Coronary artery (tissue), 2 donors: ENCODE measurements around the gene AVPR2.
A peak's percentile ranks its signal among the peaks of the same experiment; 100 is the strongest.

Experiments used
- DNase-seq: peaks from one replicate; pipeline ENCODE4 v3.0.0-alpha.2; 2017; ENCODE audit warnings: low spot score
- H3K27ac ChIP-seq, 2 donors: fragments of 200-600 bp; sonication (generic); one replicate each; pipeline ENCODE4 v1.5.1; 2016 to 2019
- H3K4me3 ChIP-seq: fragments of 200-600 bp; sonication (generic); 2 replicates; pipeline ENCODE4 v1.5.1; 2016; ENCODE audit warnings: mild to moderate bottlenecking, moderate library complexity
- TF ChIP-seq, protein P1 (sequence below): fragments of 200-600 bp; sonication (generic); IDR thresholded peaks from one replicate; pipeline ENCODE4 v1.5.1; 2019; ENCODE audit warnings: antibody characterized with exemption

Gene AVPR2

DNA sequence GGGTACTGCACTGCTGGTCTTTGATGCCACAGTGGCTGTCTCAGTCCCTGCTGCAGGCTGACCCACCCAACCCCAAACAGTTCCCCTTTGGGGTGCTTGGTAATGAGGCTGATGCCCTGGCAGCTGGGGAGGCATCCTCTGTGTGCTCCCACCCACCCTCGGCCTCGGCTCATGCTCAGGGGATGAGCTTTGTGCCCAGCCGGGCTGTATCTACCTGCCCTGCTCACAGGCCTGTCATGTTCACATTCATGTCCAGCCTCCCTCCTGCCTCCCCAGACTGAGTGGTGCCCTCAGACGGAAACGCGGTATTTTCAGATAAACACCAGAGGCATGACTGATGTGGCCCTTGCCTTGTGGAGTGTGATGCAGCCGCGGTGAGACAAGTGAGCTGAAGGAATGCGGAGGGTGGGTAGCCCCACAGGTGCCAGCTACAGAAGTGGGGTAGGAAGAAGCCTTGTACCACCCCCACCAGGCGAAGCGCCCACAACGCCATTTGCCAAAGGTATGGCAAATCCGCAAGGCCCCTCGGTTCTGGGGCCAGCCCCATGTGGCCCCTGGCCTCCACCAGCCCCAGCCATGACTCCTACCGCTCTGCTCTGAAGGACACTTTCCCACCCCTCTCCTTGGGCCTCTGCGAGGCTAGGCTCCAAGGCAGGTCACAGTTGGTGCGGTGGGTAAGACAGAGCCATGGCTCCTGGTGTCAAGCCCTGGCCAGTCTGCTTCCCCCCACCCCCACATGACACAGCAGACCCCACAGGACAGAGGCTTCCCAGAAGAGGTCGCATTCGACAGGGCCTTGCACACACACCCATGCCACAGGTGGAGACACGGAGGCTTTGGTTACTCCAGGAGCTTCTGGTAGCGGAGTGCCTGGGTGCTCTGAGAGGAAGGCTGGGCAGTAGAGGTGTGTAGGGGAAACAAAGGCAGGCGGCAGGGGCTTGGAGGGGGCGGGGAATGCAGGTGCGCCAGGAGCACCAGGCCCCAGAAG lies 41.8 kb downstream of the AVPR2 start:
- no peak for DNase-seq
- Histone ChIP-seq H3K27ac (no peak overlapping the region), H3K4me3 (no peak overlapping the region)
- TF ChIP-seq, protein P1, sequence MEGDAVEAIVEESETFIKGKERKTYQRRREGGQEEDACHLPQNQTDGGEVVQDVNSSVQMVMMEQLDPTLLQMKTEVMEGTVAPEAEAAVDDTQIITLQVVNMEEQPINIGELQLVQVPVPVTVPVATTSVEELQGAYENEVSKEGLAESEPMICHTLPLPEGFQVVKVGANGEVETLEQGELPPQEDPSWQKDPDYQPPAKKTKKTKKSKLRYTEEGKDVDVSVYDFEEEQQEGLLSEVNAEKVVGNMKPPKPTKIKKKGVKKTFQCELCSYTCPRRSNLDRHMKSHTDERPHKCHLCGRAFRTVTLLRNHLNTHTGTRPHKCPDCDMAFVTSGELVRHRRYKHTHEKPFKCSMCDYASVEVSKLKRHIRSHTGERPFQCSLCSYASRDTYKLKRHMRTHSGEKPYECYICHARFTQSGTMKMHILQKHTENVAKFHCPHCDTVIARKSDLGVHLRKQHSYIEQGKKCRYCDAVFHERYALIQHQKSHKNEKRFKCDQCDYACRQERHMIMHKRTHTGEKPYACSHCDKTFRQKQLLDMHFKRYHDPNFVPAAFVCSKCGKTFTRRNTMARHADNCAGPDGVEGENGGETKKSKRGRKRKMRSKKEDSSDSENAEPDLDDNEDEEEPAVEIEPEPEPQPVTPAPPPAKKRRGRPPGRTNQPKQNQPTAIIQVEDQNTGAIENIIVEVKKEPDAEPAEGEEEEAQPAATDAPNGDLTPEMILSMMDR: no peak

DNA sequence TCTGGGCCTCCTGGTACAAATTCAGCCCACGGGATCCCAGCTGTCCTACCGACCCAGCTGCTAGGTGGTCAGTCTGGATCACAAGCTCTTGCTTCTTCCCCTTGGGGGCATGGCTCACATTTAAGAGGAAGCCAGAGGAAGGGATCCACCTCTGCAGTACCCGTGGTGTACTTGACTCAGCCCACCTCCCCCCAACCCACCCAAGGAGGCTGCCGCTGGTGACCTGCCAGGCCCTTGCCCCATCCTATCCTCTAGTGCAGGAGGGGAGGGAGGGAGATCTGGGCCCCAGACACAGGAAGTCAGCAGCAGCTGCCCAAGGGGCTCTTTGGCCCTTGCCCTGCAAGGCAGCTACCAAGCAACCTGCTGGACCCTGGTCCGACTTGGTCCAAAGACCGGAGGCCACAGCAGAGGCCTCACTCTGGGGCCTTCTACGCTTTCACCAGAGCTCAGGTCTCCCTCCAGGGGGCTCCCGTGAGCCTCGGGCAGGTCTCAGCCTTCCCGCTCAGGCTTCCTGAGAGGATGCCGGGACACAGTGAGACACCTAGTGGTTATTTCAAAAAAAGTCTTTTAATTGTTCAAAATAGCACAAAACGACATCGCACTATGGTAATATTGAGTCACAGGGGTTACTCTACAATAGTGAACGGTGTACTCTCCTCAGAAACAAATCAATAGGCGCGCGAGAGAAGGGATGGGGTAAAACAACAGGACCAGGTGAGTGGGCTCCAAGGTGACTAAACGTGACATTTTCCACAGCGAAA lies 42.7 kb downstream of the AVPR2 start:
- TF ChIP-seq, protein P1: peak; percentile 70
- Histone ChIP-seq H3K4me3 (no peak overlapping the region), H3K27ac (peak overlapping the region in 1 of 2 donors; percentile 71)
- no peak for DNase-seq

DNA sequence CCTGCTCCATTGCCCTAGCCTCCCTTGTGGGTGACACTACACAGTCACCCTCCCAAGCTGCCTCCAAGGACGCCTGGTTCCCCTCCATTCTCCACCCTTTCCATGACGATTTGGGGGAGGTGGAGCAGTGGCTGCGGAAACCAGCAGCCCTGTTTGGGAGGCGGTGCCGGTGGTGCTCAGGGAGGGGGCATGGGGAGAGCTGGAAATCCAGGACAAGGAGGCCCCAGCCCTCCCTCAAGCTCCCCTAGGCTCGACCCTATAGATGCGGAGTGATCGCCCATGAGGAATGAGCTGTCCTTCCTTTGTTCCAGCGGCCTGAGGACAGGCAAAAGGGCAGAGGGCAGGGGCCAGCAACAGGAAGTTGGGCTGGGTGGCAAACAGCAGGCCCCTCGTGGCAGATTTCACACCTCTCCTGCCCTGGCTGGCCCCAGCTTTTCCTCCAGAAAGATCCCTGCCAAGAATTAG lies 43.6 kb downstream of the AVPR2 start:
- TF ChIP-seq, protein P1: no peak
- no peak for DNase-seq
- H3K4me3 ChIP-seq: no peak overlapping the region
- peak overlapping the region in 1 of 2 donors; percentile 71 for H3K27ac ChIP-seq

DNA sequence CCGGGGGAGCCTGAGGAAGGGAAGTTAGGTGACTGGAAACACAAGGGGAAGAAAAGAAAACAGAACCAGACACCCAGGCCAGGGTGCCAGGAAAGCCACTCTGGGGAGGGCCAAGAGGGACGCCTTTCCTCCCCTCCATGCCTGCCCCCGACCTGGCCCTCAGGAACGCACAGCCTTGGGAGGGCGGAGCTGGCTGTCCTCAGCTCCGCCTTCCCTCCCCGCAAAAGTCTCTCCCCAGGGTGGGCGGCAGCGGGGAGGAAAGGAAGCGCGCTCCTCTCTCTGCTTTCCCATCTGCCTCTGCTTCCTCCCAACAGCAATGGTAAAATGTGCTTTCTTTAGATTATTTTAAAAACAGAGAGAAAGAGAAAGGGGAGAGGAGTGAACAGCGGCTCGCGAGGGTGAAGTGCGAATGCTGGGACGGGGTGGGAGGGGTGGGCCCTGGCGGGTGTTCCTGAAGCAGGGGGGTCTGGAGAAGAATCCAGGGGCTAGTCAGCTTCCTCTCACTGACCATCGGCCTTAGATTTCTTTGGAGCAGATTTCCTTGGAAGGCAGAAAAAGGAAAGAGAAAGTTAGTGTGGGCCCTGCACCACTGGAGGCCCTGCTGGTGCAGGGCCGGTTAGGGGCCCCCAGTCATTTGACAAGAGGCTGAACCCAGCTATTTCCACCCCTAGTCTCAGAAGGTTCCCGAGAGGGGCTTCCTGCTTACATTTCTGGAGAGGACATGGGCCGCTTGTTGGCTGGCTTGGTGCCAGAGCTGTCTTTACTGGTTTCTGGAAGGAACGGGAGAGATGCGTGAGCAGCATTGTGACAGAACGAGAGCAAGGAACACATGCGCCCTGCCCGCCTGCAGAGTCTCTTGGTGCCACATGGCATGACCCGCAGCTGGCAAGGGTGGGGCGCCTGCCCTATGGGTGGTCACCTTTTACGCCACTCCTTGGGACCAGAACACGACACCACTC lies 44.7 kb downstream of the AVPR2 start:
- H3K4me3 ChIP-seq: no peak overlapping the region
- H3K27ac ChIP-seq: peak overlapping the region in 1 of 2 donors; percentile 38
- no peak for DNase-seq
- TF ChIP-seq, protein P1: no peak

DNA sequence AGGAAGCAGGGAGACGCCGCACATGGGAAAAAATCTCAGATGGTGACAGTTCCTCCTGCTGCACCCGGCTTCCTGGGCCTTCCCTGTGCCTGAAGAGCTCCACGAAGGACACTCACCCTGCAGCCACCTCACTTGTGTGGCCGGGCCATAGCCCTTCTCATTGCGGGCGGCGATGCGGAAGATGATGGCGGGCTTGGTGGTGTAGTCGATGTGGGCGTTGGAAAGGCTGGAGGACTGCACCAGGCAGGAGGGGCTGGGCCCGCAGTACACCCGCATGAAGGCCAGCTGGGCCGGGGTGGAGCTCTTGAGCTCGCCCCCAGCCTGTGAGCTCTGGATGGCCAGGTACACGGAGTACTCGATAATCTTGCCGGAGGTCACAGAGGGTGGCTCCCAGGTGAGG lies 45.7 kb downstream of the AVPR2 start:
- no peak overlapping the region for H3K4me3 ChIP-seq
- H3K27ac ChIP-seq: peak overlapping the region in 1 of 2 donors; percentile 25
- DNase-seq: no peak
- TF ChIP-seq, protein P1: no peak

DNA sequence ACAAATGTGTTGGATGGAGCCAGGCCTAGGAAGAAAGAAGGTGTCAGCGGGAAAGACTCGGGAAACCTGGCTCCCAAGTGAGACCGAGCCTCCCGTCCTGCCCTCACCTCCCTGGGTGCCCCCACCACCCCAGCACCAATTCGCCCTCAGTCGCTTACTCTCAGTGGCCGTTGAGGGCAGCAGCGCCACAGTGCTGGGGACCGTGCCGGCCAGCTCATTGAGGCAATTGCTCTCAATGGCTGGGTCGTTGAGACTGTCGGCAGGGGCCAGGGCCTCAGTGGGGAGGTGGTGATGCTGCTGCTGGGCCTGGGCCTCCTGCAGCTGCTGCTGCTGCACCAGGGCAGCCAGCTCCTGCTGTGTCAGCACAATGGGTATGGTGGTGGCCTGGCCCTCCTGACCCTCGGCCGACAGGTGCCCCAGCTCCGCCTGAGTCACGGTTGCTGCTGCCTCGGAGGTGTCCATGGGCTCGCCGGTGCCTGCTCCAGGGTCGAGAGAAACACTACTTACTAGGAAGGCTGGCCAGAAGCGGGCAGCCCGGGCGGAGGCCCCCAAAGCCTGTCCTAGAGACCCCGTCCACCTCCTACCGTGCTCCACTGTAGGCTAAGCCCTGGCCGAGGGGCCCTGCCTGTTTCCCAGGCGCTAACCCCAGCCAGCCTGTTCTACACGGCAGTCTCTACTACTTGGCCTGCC lies 47.4 kb downstream of the AVPR2 start:
- TF ChIP-seq, protein P1: no peak
- no peak for DNase-seq
- no peak overlapping the region for H3K4me3 ChIP-seq
- H3K27ac ChIP-seq: peak overlapping the region; percentile 70 to 84
